GM19035 (cell line): ENCODE results near the gene SPI1.

Experiments used
- ATAC-seq: cut with Tn5 transposase; IDR thresholded peaks from one replicate; pipeline ENCODE4 v1.9.1; 2021; ENCODE audit not compliant: unreplicated experiment

Gene SPI1

DNA sequence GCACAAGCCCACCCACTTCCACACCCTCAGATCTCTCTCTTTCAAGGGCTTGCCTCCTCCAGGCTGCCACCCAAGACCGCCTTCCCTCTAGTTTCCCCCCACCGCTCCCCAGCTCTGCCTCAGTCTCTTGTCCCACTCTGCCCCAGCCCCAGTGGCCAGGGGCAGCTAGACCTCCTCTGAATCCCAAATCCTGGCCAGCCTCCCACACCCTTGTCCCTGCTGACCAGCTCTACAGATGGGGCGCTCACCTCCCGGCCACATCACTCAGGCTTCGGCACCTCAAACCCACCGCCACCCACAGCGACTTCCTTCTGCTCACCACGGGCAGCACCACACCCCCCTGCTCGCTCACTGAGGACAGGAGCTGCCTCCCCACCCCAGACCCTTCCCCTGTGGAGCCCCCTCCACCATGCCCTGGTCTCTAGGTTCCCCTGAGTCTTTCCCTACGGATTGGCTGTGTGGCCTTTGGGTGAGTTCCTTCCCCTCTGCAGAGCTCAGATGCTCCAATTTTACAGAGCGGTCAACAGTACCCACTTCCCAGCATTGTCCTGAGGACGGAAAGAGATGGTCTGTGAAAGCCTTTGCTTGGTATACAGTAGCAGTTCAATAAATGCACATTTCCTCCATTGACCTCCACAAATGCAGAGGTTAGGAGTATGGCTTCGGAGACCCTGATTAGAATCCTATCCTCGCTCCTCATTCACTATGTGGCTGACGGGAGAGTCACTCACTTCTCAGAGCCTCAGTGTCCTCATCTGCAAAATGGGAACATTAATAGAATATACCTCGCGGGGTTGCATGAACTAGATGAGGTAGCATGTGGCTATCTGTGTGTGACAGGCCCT, 11.5 kb upstream of the SPI1 start:
- ATAC-seq, result no peak

- no peak for ATAC-seq
Observed at GRCh38 chr11:47388697-47389576, 10.6 kb upstream of the SPI1 start.

GRCh38 chr11:47387944-47388696, 9.8 kb upstream of the SPI1 start:
- ATAC-seq, result no peak

DNA sequence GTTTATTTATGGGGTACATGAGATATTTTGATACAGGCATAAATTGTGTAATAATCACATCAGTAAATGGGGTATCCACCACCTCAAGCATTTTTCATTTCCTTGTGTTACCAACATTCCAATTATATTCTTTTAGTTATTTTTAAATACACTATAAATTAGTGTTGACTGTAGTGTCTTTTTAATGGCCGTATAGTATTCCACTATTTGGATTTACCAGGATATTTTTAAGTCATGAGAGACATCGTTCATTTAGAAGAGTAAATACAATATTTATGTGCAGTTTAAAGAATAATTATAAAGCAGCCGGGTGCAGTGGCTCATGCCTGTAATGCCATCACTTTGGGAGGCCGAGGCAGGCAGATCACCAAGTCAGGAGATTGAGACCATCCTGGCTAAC, 6.2 kb upstream of the SPI1 start:
- ATAC-seq, result no peak

DNA sequence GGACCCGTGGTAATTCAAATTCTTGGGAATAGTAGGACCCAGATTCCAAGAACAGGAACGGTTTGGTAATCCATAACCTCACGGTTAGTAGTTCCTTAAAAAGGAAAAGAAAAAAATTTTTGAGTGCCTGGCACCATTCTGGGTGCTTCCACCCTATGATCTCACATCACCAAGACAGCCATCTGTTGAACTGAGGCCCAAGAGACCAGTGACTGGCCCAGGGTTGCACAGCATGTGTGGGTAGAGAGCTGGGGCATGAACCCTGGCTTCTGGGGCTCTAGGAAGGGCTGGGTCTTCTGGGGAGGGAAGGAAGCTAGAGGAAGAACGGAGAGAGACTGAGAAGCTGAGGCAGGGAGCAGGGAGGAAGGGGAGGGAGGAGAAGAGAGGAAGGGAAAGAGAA, 4.7 kb upstream of the SPI1 start:
- no peak for ATAC-seq

DNA sequence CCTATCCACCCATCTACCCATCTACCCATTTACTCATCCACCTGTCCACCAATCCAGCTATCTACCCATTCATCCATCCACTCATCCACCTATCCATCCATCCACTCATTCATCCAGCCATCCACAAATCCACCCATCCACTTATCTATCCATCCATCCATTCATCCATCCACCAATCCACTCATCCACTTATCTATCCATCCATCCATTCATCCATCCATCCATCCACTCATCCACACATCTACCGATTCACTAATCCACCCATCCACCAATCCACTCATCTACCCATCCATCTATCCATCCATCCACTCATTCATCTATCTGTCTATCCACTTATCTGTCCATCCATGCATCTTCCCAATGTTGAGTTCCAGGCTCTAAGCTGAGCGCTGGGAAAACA, 1.7 kb upstream of the SPI1 start:
- no peak for ATAC-seq

DNA sequence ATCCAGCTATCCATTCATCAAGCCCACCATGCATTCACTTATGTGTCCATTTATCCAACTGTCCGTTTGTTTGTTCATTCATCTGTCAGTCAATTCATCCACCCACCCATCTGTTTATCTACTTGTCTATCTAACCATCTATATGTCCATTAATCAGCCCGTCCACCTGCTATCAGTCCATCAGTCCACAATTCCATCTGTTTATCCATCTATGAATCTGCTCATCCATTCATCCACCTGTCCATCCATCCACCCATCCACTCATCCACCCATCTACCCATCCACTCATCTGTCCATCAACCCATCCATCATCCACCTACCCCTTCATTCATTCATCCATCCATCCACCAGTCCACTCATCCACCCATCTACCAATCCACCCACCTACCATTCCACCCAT, 970 bp upstream of the SPI1 start:
- no peak for ATAC-seq

DNA sequence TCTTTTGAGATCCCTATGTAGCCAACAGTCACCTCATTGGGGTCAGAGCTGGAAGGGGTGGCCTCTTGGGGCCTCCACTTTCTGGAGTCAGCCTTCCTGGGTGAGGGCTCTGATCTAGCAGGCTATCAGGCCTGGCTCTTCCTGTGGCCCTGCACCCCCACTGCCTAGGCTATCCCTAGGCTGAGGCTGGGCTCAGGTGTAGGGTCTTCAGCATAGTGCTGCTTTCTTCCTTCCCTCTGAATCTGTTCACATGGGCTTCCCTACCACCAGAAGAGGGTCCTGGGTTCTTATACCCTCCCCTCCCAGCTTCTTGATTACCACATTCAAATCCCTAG, 456 bp upstream of the SPI1 start:
- ATAC-seq, result no peak

GRCh38 chr11:47377571-47378009, 757 bp downstream of the SPI1 start:
- peak; percentile 15 for ATAC-seq

- ATAC-seq, result peak; percentile 42
Observed at GRCh38 chr11:47376525-47377371, 1.6 kb downstream of the SPI1 start.

DNA sequence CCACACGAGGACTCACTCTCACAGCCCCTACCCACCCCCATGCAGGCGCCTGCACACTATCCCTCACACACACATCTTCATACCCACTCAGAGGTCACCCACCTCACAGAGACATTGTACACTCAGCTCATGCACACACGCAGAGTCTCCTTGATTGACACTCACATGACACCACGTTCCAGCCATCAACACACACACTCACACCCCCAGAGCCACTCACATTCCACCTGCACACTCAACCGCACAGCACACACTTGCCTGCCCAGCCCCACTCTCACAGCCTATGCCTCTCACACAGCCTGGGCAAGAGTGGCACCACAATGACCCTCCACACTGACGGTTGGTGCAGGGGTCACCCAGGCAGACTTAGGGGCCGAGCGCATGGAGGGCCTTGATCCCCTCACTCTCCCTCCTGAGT, 2.2 kb downstream of the SPI1 start:
- ATAC-seq, result no peak

GRCh38 chr11:47375546-47376085, 2.7 kb downstream of the SPI1 start:
- no peak for ATAC-seq

DNA sequence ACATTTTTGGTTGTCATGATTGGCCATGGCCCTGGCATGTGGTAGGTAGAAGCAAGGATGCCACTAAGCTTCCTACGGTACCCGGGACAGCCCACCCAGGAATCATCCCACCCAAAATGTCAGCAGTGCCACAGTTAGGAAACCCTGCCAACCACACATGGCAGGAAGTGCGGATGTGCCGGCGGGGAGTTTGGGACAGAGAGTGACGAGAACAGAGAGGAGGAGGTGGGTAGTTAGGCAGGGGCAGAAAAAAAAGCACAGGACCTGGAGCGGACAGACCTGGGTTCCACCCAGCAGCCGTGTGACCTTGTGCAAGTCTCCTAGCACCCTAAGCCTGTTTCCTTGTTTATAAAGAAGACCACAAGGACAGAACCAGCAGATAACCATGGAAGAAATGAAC, 3.3 kb downstream of the SPI1 start:
- no peak for ATAC-seq

- ATAC-seq, result no peak
Observed at GRCh38 chr11:47374720-47375019, 3.7 kb downstream of the SPI1 start.

DNA sequence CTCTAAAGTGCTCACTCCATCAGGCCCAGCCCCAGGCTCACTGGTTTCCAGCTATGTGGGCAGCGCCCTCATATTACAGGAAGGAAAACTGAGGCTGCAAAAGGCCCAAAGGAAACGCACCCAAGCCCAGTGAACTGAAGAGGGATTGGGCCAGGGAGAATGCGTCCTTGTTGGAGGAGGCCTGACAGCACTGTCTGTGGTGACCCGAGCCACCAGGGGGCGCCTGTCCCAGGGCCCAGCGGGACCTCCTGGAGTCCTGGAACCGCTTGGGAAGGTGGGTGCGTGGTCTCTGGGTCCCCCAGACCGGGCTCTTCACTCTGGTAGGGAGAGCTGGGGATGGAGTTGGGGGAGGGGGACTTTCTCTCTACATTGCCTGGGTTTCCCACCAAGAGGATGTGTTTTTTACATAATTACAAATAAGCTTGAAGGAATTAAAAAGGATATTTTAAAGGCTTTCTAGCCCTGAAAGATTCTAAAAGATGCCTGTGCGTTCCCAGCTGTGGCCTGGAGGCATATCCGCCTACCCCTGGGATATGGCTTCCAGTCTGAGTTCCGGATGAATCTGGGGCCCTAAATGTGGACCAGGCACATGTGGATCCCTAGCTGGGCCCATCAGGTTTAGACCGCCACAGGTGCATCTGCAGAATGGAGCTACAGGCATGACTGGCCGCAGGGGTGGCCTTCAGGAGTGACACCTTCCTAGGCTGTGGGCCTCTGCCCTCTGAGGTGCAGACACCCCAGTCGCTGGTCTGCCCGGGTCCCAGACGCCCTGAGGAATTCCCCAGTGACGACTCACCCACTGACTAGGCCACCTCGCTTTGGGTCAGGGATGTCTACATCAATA, 4.2 kb downstream of the SPI1 start:
- ATAC-seq, result no peak

DNA sequence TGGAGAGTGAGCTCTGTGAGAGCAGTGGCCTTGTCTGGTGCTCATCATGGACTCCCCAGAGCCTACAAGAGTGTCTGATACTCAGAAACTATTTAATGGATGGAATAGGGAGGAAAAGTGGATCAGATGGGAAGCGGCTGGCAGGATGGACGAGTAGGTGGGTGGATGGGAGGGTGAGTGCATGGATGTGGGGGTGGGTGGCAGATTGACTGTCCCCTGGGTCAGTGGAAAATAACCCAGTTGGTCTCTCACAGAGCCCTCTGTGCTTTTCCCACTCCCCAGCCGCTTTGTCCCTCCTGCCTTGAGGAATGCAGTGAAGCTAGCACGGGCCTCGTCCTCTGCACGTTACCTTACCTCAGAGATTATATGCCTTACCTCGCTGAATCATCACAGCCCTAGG, 5.9 kb downstream of the SPI1 start:
- no peak for ATAC-seq

DNA sequence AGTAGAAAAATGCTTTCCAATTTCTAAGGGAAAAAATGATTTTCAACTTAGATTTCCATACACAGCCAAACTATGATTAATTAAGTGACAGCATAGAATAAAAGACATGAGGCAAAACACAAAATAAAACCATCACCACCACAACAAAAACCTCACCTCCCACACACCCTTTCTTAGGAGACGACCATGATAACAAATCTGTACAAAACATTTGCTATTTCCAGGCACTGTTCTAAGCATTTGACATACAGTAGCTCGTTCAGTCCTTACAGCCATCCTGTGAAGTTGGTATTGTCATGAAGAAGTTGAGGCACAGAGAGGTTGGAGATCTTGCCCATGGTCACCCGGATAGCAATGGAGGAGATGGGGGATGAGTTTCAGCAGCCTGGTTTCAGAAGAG, 8.7 kb downstream of the SPI1 start:
- no peak for ATAC-seq

DNA sequence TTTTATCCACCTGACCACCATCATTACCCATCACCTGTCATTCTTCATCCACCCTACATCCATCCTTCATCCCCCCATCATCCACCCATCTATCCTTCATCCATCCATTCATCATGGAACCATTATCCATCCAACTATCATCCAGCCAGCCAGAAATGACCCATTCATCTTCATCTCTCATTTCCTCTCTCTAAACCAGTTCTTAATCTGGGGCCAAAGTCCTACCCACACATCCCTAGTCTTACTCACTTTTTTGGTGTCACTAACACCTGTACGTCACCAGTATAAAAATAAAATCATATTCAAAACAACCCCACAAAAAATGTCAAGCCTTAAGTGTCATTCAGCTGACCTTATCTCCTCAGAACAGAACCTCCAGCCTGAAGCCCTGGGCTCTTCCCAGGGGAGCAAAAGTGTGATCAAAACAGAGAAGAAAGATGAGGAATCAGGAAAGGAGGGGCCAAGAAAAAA, 12.3 kb downstream of the SPI1 start:
- ATAC-seq, result no peak

DNA sequence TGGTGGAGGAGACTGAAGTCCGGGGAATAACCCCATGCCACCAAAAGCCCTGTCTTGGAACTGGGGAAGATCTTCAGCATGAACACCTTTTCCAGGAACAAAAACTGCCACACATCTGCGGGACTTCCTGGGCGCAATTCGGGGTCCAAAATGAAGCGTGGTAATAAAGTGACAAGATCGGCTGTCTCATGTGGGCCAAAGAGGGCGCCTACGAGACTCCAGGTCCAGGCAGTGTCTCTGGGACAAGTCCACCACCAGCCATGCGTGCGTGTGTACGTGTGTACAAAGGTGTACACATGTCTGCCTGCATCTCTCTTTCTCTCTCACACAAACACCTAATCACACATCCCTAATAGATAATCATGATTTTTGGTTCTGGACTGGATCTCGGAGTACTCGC, 16.9 kb downstream of the SPI1 start:
- ATAC-seq, result no peak

- ATAC-seq, result no peak
Observed at GRCh38 chr11:47360341-47360740, 18.0 kb downstream of the SPI1 start.
